ENCODE results near the gene BHLHE23.

GRCh38 chr20:63041776-63042175, 35.0 kb upstream of the BHLHE23 start:
- TF ChIP-seq CTCF (conservative IDR thresholded peaks at IDR 0.05 in 1 of 2, IDR thresholded peaks at IDR 0.05 in 1 of 2; ENCODE audit: low read depth in 1 of 2, low read length in 2 of 2) = no peak
- no peak for TF ChIP-seq EZH2 (IDR thresholded peaks at IDR 0.05; ENCODE audit: low read length, missing control alignments)
